ENCODE results near the gene VWA5B1. TPM values are rescaled to one million over a fixed set of nuclear protein-coding genes. Genes with fewer than 3 reads are reported as not detected.

Gene VWA5B1
- total RNA-seq, 1 experiment from 2014 or later, result not detected

- Histone ChIP-seq H3K4me1 (ENCODE audit: insufficient read depth, low read length) (peaks cover 6% of the 10 kb centered on the region), H3K36me3 (ENCODE audit: low read depth, low read length) (no peaks in the 10 kb centered on the region), H3K4me3 (ENCODE audit: low read length) (no peak overlapping the region), H3K9me2 (replicated peaks; ENCODE audit: low read length) (no peaks in the 10 kb centered on the region), H3K9me3 (ENCODE audit: low read length) (no peaks in the 10 kb centered on the region), H3K27ac (ENCODE audit: low read length) (no peak overlapping the region), H3K9ac (ENCODE audit: low read length) (no peak overlapping the region), H4K20me1 (ENCODE audit: low read length) (no peaks in the 10 kb centered on the region), H3K4me2 (ENCODE audit: low read length) (no peak overlapping the region), H3K27me3 (ENCODE audit: low read length) (no peaks in the 10 kb centered on the region), H3K79me2 (ENCODE audit: low read length) (no peaks in the 10 kb centered on the region), H2AFZ (ENCODE audit: low read length) (no peak overlapping the region), H3F3A (ENCODE audit: low read length, unreplicated experiment) (no peaks in the 10 kb centered on the region)
- ChIA-PET POLR2A (ENCODE audit: unreplicated experiment) (no interaction called here), CTCF (no interaction called here)
- DNase-seq, result no peak
- no peak for ATAC-seq
- BruUV-seq (replicated peaks), result no TSS peak
- no peak for TF ChIP-seq EZH2phosphoT487 (IDR thresholded peaks at IDR 0.05; ENCODE audit: borderline replicate concordance, low read length)
- TF ChIP-seq EZH2 (IDR thresholded peaks at IDR 0.05; ENCODE audit: low read length, unreplicated experiment), result no peak
- TF ChIP-seq CTCF (conservative IDR thresholded peaks at IDR 0.05; ENCODE audit: low read depth, low read length), result no peak
- intact Hi-C loops (cut with micrococcal nuclease), result no loop called here
Observed at GRCh38 chr1:20307026-20307425, 16.4 kb downstream of the VWA5B1 start.

GRCh38 chr1:20308569-20308968 is 17.9 kb downstream of the VWA5B1 start:
- H3F3A ChIP-seq (ENCODE audit: low read length, unreplicated experiment), result no peaks in the 10 kb centered on the region
- no peak overlapping the region for H2AFZ ChIP-seq (ENCODE audit: low read length)
- H4K20me1 ChIP-seq (ENCODE audit: low read length), result no peaks in the 10 kb centered on the region
- no peak overlapping the region for H3K4me2 ChIP-seq (ENCODE audit: low read length)
- no peaks in the 10 kb centered on the region for H3K79me2 ChIP-seq (ENCODE audit: low read length)
- no peaks in the 10 kb centered on the region for H3K36me3 ChIP-seq (ENCODE audit: low read depth, low read length)
- H3K4me3 ChIP-seq (ENCODE audit: low read length), result no peak overlapping the region
- ChIA-PET POLR2A (ENCODE audit: unreplicated experiment) (no interaction called here), CTCF (no interaction called here)
- intact Hi-C loops (cut with micrococcal nuclease), result no loop called here
- no peak overlapping the region for H3K27ac ChIP-seq (ENCODE audit: low read length)
- TF ChIP-seq CTCF (conservative IDR thresholded peaks at IDR 0.05; ENCODE audit: low read depth, low read length) (no peak), EZH2phosphoT487 (IDR thresholded peaks at IDR 0.05; ENCODE audit: borderline replicate concordance, low read length) (no peak), EZH2 (IDR thresholded peaks at IDR 0.05; ENCODE audit: low read length, unreplicated experiment) (no peak)
- ATAC-seq, result no peak
- no peaks in the 10 kb centered on the region for H3K9me3 ChIP-seq (ENCODE audit: low read length)
- no peak overlapping the region for H3K9ac ChIP-seq (ENCODE audit: low read length)
- DNase-seq, result no peak
- no peaks in the 10 kb centered on the region for H3K27me3 ChIP-seq (ENCODE audit: low read length)
- no peaks in the 10 kb centered on the region for H3K4me1 ChIP-seq (ENCODE audit: insufficient read depth, low read length)
- no peaks in the 10 kb centered on the region for H3K9me2 ChIP-seq (replicated peaks; ENCODE audit: low read length)
- BruUV-seq (replicated peaks), result no TSS peak

GRCh38 chr1:20311289-20311688 is 20.6 kb downstream of the VWA5B1 start:
- Histone ChIP-seq H3K9me3 (ENCODE audit: low read length) (no peaks in the 10 kb centered on the region), H3K4me2 (ENCODE audit: low read length) (no peak overlapping the region), H3K4me3 (ENCODE audit: low read length) (no peak overlapping the region), H3K4me1 (ENCODE audit: insufficient read depth, low read length) (no peaks in the 10 kb centered on the region), H3K27me3 (ENCODE audit: low read length) (no peaks in the 10 kb centered on the region), H4K20me1 (ENCODE audit: low read length) (no peaks in the 10 kb centered on the region), H3K36me3 (ENCODE audit: low read depth, low read length) (no peaks in the 10 kb centered on the region), H3K9ac (ENCODE audit: low read length) (no peak overlapping the region), H3K27ac (ENCODE audit: low read length) (no peak overlapping the region), H3K79me2 (ENCODE audit: low read length) (no peaks in the 10 kb centered on the region), H3K9me2 (replicated peaks; ENCODE audit: low read length) (no peaks in the 10 kb centered on the region), H2AFZ (ENCODE audit: low read length) (no peak overlapping the region), H3F3A (ENCODE audit: low read length, unreplicated experiment) (no peaks in the 10 kb centered on the region)
- ChIA-PET CTCF (interaction anchor here (0.6 kb wide), 1 partner anchor 159 kb away, joined by 4 read pairs; no protein-coding TSS in a partner anchor), POLR2A (ENCODE audit: unreplicated experiment) (no interaction called here)
- TF ChIP-seq EZH2phosphoT487 (IDR thresholded peaks at IDR 0.05; ENCODE audit: borderline replicate concordance, low read length) (no peak), CTCF (conservative IDR thresholded peaks at IDR 0.05; ENCODE audit: low read depth, low read length) (no peak), EZH2 (IDR thresholded peaks at IDR 0.05; ENCODE audit: low read length, unreplicated experiment) (no peak)
- BruUV-seq (replicated peaks), result no TSS peak
- intact Hi-C loops (cut with micrococcal nuclease), result no loop called here
- DNase-seq, result no peak
- no peak for ATAC-seq

Data from PC-3 (cell line).